Cardiac fibroblast (primary cell): ENCODE results near the gene KCNAB1.

Experiments used
- DNase-seq, 2 donors: peaks; one replicate each; pipeline versions ENCODE4 v3.0.0 to v3.0.0-alpha.2; 2010; ENCODE audit warnings: low read depth in 2 of 2
- H3K4me3 ChIP-seq, 2 donors: replicated peaks in 1 of 2; 1 replicate in 1 of 2; 2 replicates in 1 of 2; pipeline ENCODE4 v1.5.1; 2011; ENCODE audit warnings: low read depth in 2 of 2, low read length in 2 of 2, mild to moderate bottlenecking in 2 of 2, moderate library complexity in 1 of 2
- TF ChIP-seq, protein P1 (sequence below): IDR thresholded peaks from one replicate; pipeline ENCODE4 v1.5.1; 2011; ENCODE audit warnings: low read depth, mild to moderate bottlenecking, low read length, inconsistent platforms

The KCNAB1 gene

DNA sequence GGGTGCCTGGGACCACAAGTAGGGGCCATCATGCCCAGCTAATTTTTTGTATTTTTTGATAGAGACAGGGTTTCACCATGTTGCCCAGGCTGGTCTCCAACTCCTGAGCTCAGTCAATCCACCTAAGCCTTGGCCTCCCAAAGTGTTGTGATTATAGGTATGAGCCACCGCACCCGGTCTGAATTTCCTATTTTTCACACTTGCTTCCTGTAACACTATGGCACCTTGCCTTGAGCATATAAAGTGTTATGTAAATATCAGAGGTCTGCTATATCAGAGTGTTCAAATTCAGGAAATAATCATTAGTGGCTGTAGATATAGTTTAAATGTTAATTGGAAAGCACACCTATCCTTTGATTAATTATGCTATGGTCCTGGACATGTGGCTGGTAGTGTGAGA lies 165.2 kb downstream of the KCNAB1 start:
- DNase-seq: no peak
- no peak overlapping the region for H3K4me3 ChIP-seq
- TF ChIP-seq, protein P1, sequence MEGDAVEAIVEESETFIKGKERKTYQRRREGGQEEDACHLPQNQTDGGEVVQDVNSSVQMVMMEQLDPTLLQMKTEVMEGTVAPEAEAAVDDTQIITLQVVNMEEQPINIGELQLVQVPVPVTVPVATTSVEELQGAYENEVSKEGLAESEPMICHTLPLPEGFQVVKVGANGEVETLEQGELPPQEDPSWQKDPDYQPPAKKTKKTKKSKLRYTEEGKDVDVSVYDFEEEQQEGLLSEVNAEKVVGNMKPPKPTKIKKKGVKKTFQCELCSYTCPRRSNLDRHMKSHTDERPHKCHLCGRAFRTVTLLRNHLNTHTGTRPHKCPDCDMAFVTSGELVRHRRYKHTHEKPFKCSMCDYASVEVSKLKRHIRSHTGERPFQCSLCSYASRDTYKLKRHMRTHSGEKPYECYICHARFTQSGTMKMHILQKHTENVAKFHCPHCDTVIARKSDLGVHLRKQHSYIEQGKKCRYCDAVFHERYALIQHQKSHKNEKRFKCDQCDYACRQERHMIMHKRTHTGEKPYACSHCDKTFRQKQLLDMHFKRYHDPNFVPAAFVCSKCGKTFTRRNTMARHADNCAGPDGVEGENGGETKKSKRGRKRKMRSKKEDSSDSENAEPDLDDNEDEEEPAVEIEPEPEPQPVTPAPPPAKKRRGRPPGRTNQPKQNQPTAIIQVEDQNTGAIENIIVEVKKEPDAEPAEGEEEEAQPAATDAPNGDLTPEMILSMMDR: no peak

GRCh38 chr3:156290924-156291271 lies 170.5 kb downstream of the KCNAB1 start:
- TF ChIP-seq, protein P1: no peak
- no peak for DNase-seq
- peak overlapping the region; percentile 36 to 44 for H3K4me3 ChIP-seq

DNA sequence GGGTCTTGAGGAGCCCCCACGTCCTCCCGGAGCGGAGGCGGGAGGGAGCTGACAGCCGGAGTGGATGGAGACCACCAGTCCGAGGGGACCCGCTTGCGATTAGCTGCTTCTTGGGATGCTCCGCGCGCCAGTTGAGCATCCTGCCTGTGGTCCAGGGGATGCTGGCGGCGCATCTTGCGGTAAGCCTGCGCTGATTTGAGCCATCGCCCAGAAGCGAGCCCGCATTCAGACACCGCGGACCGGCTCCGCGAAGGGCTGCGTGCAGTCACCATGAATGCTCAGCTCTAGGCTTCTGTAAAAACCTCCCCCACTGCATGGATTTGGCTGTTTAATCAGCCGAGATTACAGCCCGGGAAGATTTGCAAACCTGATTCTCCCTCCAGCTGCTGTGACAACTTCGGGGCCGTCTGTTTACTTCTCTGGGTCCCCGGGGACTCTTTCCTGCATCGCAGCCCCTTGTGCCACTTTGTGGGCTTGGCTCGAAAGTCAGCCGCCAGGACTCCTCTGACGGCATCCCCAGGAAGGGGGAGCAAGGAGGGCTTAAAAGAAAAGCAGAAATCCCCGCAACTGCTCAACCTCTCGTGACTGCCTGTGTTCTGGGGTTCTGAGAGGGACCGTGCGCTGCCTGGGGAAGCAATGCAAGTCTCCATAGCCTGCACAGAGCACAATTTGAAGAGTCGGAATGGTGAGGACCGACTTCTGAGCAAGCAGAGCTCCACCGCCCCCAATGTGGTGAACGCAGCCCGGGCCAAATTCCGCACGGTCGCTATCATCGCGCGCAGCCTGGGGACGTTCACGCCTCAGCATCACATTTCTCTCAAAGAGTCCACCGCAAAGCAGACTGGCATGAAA lies 171.1 kb downstream of the KCNAB1 start:
- TF ChIP-seq, protein P1: no peak
- peak overlapping the region; percentile 36 to 44 for H3K4me3 ChIP-seq
- DNase-seq: peak in 1 of 2 donors; percentile 27

- no peak overlapping the region for H3K4me3 ChIP-seq
- DNase-seq: no peak
- TF ChIP-seq, protein P1: no peak
Observed at GRCh38 chr3:156293566-156293965, 173.2 kb downstream of the KCNAB1 start.

GRCh38 chr3:156297582-156297981 lies 177.2 kb downstream of the KCNAB1 start:
- H3K4me3 ChIP-seq: no peak overlapping the region
- no peak for DNase-seq
- TF ChIP-seq, protein P1: no peak

DNA sequence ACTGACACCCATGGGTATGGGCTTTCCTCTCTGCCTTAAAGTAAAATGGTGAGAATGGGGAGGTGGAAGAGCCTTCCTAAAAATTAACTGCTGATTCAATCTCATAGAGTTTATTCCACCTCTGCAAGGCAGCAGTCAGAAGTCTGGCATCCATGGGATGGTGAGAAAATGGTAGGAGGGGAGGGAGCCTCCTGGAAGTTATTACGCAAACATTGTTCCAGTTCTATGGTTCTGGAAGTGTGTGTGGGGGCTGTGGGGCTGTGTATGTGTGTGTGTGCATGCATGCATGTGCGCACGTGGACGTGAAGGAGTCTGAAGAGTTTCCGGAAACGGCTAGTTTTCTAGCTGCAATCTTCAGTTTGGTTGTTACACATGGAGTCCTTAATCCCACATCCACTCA lies 177.6 kb downstream of the KCNAB1 start:
- H3K4me3 ChIP-seq: no peak overlapping the region
- no peak for DNase-seq
- TF ChIP-seq, protein P1: no peak
